DMS53 treated with DMSO at 0.1 percent for 48 hours (cell line): Measurements from ENCODE around the gene VMAC.
A peak's percentile ranks its signal among the peaks of the same experiment; 100 is the strongest.
"Not testable (repeated sequence)": the region's sequence is repeated elsewhere in the genome, so short reads cannot be mapped to it uniquely, and the experiment has no call there.

Source experiments
- DNase-seq: peaks from one replicate; lab custom pipeline; 2025; ENCODE audit not compliant: unreplicated experiment; lab: John Stamatoyannopoulos, UW

The VMAC gene, protein sequence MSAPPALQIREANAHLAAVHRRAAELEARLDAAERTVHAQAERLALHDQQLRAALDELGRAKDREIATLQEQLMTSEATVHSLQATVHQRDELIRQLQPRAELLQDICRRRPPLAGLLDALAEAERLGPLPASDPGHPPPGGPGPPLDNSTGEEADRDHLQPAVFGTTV

DNA sequence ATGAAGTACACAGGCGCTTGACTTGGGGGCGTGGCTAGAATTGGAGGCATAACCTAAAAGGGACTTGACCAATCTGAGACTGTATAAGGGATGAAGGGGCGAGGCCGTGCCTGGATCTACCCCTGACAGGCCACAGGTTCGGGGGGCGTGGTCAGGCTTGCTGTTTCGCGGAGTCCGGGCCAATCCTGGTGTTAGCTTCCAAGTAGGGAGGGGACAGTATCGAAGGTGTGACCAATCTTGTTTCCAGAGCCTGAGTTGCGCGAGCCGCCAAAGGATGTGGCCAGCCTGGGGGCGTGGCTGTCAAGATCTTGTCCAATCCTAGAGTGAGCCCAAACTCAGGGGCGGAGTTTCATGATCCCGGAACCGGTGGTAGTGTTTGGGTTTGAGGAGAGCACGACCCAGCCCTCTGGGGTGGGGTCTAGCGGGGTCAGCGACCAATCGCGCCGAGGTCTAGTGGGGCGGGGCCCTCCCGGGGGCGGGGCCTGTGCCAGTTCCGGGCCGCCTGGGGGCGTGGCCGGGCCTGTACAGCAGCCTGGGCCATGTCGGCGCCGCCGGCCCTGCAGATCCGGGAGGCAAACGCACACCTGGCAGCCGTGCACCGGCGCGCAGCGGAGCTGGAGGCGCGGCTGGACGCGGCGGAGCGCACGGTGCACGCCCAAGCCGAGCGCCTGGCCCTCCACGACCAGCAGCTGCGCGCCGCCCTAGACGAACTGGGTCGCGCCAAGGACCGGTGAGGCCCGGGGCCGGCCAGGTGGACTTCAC, at the start of gene VMAC:
Gene VMAC (plus strand): TSS at position 521 of the 762 bp plus-strand sequence. CDS start 19 bp downstream, at position 540.
- DNase-seq = peak; percentile 96

DNA sequence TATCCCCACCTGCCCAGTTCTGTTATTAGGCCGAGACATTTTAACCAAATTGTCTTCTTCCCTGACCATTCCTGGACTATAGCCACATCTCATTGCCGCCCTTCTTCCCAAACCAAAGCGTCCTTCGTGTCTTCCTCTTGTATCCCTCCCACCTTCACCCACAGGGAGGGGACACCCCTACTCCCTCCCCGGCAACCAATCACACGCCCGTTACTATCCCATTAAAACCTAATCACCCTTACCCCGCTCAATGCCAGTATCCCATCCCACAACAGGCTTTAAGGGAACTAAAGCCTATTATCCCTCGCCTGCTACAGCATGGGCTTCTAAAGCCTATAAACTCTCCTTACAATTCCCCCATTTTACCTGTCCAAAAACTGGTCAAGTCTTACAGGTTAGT, 49.5 kb upstream of the VMAC start:
- not testable (repeated sequence) for DNase-seq

DNA sequence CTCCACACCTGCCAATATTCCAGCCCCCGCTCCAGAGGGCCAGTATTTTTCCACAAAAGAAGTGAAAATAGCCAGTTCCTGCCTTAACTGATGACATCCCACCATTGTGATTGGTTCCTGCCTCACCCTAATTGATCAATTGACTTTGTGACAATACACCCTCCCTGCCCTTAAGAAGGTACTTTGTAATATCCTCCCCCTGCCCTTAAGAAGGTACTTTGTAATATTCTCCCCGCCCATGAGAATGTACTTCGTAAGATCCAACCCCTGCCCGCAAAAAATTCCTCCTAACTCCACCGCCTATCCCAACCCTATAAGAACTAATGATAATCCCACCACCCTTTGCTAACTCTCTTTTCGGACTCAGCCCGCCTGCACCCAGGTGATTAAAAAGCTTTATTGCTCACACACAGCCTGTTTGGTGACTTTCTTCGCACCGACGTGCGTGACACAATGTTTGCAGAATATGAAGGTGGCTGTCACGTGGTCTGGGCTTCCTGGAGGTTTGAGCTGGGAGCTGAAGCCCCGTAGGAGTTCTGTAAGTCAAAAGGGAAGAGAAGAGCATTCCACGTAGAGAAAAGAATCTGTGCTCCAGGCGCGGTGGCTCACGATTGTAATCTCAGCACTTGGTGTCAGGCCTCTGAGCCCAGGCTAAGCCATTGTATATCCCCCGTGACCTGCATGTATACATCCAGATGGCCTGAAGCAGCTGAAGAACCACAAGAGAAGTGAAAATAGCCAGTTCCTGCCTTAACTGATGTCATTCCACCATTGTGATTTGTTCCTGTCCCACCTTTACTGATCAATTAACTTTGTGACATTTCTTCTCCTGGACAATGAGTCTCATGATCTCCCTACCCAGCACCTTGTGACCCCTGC, 47.2 kb upstream of the VMAC start:
- DNase-seq = no peak

DNA sequence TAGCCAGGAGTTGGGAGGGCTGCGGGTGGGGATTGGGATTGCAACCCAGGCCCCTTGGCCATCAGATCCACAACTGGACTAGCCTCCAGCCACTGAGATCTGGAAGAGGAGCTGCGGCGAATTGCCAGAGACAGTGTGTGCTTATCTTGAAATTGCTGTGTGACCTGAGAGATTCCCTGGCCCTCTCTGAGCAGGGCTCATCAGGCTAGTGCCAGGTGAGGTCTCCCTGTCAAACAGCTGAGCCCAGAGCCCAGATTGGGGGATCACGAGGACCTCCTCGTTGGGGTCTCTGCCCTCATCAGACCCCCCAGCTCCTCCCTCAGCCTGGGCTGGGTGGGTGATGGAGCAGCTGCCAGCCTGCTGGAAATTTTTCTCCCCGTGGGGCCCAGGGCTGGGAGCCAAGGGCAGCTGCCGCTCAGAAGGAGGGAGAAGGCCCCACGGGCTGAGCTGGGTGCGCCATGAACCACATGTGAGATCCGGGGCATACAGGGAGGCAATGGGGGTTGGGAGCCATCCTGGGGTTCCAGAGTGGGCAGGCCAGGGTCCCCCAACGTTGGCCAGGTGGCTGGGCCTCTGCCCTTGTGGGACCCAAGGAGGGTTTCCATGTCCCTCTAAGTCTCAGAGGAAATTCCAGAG, 41.5 kb upstream of the VMAC start:
- no peak for DNase-seq

DNA sequence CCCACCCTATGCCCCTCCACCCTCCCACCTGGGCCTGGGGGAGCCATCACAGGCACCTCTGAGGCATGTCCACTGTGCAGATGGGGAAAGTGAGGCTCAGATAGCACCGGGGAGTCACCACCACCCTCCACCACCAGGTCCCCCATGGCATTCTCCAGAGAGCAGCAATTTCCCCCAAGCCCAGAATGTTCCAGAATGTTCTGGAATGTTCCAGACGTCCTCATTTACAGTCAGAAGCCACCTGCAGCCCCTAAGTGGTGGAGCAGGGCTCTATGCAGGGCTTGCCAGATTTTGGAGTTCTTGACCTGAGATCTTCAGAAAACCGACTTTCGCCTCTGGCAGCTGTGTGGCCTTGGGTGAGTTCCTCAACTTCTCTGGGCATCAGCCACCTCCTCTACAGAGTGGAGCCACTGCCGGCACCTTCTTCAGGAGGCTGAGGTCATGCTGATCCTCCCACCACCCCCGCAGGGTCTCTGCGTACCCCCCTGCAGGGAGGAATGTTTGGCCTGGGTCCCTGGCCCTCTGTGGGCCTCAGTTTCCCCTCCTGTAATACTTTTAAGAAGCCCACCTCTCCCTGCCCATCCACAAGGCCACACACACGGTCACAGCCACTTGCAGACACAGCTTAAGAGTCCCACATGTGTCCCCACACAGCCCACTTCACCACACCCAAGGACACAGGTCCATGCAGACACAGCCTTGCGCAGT, 40.5 kb upstream of the VMAC start:
- DNase-seq = no peak

DNA sequence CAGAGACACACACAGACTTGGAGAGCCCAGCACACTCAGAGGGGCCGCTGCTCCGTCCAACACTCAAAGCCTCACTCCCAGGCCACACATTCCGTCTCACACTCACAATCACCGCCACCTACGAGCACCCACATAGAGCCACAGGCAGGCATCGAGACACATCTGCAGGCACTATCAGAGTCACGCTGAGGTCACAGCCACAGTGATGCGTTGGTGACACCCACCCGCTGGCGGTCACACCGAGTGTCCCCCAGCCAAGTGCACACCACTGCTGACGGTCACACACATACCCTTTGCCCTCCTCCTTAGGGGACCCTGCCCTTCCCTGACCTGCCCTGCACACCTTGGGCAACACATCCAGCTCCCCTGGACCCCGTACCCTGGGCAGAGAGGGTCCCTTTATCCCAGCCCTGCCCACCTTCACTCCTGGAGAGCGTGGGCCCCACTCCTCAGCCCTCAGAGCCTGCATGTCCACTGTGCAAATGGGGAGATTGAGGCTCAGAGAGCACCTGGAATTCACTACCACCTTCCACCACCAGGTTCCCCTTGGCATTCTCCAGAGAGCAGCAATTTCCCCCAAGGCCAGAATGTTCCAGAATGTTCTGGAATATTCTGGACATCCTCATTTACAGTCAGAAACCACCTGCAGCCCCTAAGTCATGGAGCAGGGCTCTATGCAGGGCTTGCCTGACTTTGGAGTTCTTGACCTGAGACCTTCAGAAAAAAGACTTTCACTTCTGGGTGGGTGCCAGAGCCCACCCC, 39.8 kb upstream of the VMAC start:
- no peak for DNase-seq

DNA sequence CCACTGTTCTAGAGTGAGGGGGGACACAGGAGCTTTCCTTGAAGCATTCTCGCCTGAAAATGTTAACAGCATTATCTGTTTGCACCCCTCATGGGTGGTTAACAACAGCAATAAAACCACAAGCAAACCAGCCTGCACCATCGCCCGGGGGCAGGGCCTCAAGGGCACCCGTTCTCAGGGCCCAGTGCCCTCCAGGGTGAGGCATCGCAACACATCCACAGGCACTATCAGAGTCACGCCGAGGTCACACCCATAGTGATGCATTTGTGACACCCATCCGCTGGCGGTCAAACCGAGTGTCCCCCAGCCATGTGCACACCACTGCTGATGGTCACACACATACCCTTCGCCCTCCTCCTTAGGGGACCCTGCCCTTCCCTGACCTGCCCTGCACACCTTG, 38.9 kb upstream of the VMAC start:
- no peak for DNase-seq

DNA sequence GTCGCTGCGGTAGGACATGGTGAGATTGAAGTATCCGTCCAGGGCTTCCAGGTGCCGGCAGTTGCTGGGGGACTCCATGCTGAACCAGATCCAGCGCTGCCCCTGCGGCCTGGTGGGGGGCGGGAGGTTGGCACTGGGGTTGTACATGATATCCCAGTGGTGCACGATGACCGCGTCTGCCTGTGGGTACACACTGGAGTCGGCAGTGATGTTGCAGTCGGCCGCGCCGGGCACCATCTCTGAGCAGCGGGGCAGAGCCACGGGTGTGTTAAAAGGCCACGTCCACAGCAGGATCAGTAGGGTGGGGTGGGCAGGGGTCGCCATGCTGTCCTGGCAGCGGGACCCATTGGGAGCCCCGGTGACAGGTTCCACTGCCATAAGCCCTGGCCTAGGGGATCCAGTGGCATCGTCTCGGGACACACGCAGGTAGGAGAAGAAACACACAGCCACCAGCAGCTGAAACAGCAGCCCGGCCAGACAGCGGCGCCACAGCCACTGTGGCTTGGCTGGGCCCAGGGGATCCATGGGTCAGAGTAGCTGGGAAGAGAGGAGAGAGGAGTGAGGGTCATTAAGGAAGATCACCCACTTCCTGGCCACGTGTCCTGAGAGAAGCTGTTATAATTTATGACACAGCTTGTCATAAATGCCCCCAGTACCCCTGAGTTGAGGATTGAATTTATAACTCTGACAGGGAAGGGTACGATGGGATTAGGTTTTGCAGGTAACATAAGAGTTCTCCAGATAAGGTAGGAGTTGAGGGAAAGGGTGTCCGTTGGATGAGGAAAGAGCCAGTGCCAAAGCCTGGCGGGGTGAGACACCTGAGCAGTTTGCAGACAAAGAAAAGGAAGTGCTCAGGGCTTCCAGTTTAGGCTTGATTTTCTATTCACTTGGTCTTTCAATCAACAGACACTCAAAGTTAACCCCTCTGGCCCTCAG, 37.2 kb upstream of the VMAC start:
- no peak for DNase-seq

DNA sequence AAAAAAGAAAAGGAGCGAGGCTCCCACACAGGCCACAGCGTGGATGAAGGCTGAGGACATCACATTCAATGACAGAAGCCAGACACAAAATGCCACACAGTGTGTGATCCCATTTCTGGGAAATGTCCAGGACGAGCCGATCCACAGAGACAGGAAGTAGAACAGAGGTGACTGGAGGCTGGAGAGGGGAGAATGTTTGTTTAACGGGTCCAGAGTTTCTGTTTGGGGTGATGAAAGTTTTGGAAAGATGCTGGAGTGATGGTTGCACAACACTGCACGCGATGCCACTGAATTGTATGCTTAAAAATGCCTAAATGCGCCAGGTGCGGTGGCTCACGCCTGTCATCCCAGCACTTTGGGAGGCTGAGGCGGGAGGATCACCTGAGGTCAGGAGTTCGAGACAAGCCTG, 33.7 kb upstream of the VMAC start:
- no peak for DNase-seq

DNA sequence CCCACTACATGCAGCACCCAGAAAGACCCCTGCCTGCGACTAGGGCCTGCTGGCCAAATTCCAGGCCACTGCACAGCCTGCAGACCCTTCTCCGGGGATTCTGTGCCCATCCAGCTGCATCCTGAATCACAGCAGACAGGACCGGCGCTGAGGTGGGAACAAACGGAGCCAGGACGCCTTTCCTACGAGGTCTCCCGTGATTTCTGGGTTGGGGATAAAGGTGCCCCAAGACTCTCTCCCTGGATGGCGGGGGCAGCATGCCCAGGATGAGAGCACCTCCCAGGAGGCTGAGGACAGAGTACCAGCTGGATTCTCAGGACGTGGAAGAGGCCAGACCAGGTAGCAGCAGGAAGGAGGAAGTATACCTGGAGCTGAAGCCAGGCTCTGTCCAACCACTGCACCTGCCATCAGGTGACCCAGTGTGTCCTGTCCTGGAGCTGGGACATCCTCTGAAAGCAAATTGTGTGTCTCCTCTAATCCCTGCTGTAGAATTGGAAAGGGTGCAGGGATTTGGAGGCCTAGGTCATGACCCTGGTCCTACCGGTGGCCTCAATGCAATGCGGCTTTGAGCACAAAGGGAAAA, 31.0 kb upstream of the VMAC start:
- DNase-seq = no peak

DNA sequence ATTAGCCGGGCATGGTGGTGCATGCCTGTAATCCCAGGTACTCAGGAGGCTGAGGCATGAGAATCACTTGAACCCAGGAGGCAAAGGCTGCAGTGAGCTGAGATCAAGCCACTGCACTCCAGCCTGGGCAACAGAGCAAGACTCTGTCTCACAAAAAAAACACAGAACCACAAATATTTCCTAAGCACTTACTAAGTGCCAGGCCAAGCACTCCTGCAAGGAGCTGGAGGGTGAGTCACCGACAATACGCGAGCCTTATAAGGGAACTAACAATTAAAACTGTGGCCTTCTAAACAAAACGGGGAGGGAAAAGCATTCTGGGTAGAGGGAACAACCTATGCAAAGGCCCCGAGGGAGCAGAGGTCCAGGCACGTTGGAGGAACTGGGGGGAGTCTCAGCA, 30.2 kb upstream of the VMAC start:
- DNase-seq = not testable (repeated sequence)

DNA sequence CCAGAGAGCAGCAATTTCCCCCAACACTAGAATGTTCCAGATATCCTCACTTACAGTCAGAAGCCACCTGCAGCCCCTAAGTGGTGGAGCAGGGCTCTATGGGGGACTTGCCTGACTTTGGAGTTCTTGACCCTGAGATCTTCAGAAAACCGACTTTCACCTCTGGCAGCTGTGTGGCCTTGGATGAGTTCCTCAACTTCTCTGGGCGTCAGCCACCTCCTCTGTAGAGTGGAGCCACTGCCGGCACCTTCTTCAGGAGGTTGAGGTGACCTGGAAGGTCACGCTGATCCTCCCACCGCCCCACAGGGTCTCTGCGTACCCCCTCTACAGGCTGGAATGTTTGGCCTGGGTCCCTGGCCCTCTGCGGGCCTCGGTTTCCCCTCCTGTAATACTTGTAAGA, 27.2 kb upstream of the VMAC start:
- no peak for DNase-seq

DNA sequence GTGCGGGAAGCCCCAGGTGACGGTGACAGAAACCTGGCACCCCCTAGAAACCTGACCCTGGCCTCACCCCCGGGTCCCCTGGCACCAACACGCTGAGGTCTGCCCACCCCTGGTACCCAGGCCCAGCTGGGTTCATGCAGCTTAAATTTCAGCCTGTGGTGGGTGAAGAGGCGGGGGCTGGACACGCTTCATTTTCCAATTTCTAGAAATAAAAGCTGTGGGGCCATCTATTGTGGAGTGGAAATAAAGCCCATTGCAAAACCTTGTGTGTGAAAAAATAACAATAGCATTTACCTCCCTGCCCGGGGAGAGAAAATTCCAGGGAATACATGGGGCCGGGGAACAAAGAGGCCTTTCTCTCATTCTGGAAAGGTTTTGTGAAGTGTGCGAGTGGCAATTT, 26.8 kb upstream of the VMAC start:
- no peak for DNase-seq

DNA sequence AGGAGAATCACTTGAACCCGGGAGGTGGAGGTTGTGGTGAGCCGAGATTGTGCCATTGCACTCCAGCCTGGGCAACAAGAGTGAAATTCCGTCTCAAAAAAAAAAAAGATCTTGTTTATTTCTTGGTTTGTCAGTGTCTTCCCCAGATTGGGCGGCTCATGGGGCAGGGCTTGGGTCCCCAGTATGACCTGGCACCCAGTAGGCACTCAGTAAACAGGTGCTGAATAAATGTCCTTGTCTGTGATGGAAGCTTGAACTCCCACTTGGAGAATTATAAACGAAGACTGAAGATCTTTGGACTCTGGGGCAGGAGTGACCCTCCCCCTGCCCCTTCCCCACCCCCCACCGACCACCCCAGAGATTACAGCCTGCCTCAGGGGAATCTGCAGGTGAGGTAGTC, 24.5 kb upstream of the VMAC start:
- DNase-seq = no peak

DNA sequence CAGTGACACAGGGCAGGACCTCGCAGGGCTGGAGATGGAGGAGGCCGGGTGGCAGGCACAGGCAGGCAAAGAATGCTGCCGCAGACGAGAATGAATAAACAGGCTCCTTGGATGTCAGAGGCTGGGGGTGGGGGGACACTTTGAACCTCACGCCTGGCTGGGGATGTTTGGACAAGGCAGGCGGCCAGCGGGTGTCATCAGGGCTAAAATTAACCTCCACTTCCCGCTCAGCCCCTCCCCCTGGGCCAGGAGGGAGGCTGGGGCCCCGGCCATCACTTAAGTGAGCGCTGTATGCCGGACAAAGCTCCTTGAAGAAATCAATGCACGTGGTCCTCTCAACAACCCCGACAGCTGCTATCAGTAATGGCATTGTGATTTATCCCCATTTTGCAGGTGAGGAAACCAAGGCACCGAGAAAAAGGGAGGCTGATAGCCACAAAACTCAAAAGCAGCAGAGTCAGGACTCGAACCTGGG, 24.0 kb upstream of the VMAC start:
- no peak for DNase-seq

DNA sequence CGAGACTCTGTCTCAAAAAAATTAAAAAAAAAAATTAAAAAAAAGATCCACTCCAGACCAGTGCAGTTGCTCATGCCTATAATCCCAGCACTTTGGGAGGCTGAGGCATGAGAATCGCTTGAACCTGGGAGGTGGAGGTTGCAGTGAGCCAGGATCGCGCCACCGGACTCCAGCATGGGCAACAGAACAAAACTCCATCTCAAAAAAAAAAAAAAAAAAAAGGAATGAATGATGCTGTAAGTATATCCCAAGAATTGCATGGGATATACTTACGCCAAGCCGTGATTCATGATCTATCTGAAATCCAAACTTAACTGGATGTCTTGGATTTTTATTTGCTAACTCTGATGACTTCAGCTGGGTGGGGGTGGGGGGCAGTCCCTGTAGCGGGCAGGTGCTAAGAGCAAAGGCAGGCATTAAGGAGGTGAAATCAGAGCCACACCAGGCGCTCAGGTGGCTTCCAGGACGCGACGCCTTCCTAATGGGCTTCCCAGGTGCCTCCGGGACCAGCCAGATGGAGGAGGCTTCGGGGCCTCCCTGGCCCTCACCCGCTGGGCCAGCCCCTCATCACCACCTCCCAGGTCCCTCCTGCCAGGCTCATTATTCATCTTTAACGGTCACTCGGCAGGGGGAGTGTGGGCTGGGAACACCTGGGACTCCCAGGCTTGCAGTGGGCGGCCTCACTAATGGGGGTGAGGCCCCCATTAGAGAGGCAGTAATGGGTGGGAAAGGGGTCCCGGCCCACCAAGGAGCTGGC, 23.0 kb upstream of the VMAC start:
- no peak for DNase-seq

DNA sequence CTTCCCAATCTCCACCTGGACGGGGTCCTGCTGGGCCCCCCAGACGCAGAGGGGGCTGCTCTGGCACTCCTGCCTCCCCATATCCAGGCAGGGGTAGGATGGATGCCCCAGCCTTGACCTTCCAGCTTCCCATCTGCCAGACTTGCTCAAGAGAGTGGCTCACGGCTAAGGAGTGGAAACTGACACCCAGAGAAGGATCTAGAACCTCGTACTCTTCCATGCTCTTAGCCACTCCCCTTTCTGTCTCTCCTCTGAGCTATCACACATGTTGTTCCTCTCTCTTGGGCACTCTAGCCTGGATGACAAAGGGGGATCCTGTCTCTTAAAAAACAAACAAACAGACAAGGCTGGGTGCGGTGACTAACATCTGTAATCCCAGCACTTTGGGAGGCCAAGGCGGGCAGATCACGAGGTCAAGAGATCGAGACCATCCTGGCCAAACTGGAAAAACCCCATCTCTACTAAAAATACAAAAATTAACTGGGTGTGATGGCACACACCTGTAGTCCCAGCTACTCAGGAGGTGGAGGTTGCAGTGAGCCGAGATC, 22.2 kb upstream of the VMAC start:
- no peak for DNase-seq
